Adrenal gland (tissue), 12 donors: ENCODE measurements around the gene MYLK4. TPM values are rescaled to one million over a fixed set of nuclear protein-coding genes. Genes with fewer than 3 reads are reported as not detected.

Source experiments
- DNase-seq, 7 donors: peaks; one replicate each; pipeline ENCODE4 v3.0.0-alpha.2; 2019 to 2020
- H3K27ac ChIP-seq, 5 donors: fragments of 200-600 bp; sonication (generic) in 4 of 5; 1 replicate in 3 of 5; 2 replicates in 2 of 5; pipeline versions ENCODE4 v1.5.1 to v1.8.0; 2016 to 2020; ENCODE audit warnings: mild to moderate bottlenecking in 1 of 5
- H3K27me3 ChIP-seq: fragments of 200-600 bp; 2 replicates; pipeline ENCODE4 v1.8.0; 2021
- H3K36me3 ChIP-seq, 2 donors: fragments of 200-600 bp; replicated peaks in 1 of 2; 1 replicate in 1 of 2; 2 replicates in 1 of 2; pipeline versions ENCODE4 v1.5.1 to v1.8.0; 2018 to 2022
- H3K4me1 ChIP-seq, 2 donors: fragments of 200-600 bp; replicated peaks in 1 of 2; 1 replicate in 1 of 2; 2 replicates in 1 of 2; pipeline versions ENCODE4 v1.5.1 to v1.8.0; 2018 to 2021
- H3K4me3 ChIP-seq, 4 donors: fragments of 200-600 bp; sonication (generic) in 3 of 4; one replicate each; pipeline ENCODE4 v1.5.1; 2016 to 2018
- H3K9me3 ChIP-seq, 3 donors: fragments of 200-600 bp; sonication (generic) in 1 of 3; replicated peaks in 1 of 3; 1 replicate in 2 of 3; 2 replicates in 1 of 3; pipeline versions ENCODE4 v1.5.1 to v1.8.0; 2016 to 2021
- POLR2A ChIP-seq, 2 donors: fragments of 450-650 bp; IDR thresholded peaks; one replicate each; pipeline ENCODE4 v1.6.1; 2017; ENCODE audit warnings: antibody characterized with exemption in 2 of 2, mild to moderate bottlenecking in 2 of 2, moderate library complexity in 1 of 2
- WGBS, 4 donors: extraction: QIAGEN DNeasy Blood & Tissue Kit in 2 of 4; methylation state at CpG; one replicate each; pipeline versions ENCODE4 v1.1.5 to v1.1.7; 2013 to 2017; 5-methylcytosine and 5-hydroxymethylcytosine counted together
- intact Hi-C, 2 donors: fragments of 100-400 bp; cut with DNase I; formaldehyde crosslinking; loops; one replicate each; pipeline versions ENCODE4 v1.14.1 to v1.15.0; 2022 to 2023
- polyA plus RNA-seq, 3 donors: library from polyadenylated mRNA; stranded (reverse); fragments of 200-250 nt in 2 of 3; fragments of 350-450 nt in 1 of 3; fragmentation: Illumina TruSeq in 1 of 3; extraction: RNeasy Lipid Tissue Mini Kit (QIAGEN cat#74804) in 1 of 3; gene quantifications; one replicate each; pipeline ENCODE4 v1.2.3, GENCODE V29; 2013 to 2014
- total RNA-seq, 9 donors: library from RNA; depleted of rRNA in 4 of 9; stranded (reverse); fragments of >200 nt in 4 of 9; fragments of 120-200 nt in 1 of 9; fragmentation: NEBNext Ultra II Directional in 1 of 9; extraction: Animal tissue kit (Norgen Biotek cat#: 25700) in 1 of 9; gene quantifications; one replicate each; pipeline versions ENCODE4 v1.1.0 to v1.2.4, GENCODE V29; 2013 to 2023
- TF ChIP-seq, protein P1 (sequence below), 6 experiments: fragments of 450-650 bp in 4 of 6; fragments of 200-600 bp in 2 of 6; sonication (generic) in 1 of 6; IDR thresholded peaks; 1 replicate in 5 of 6; 2 replicates in 1 of 6; pipeline versions ENCODE4 v1.5.1 to v1.8.0; 2016 to 2021; ENCODE audit warnings: antibody characterized with exemption in 6 of 6, mild to moderate bottlenecking in 2 of 6, moderate library complexity in 1 of 6
- donor health status: healthy with polysubstance abuse.
- donor health status: Bipolar disorder and iron deficiency.
- donor health status: DM: yes; HTN: yes; CAD: no.
- donor health status: DM: no; HTN: no; CAD: no.
- donor health status: DM: no; HTN: no; CAD: no.
- donor health status: DM: yes; HTN: yes; CAD: no.

The MYLK4 gene
- total and polyA plus RNA-seq, 12 donors: 0.35 to 0.90 (median 0.68) TPM

DNA sequence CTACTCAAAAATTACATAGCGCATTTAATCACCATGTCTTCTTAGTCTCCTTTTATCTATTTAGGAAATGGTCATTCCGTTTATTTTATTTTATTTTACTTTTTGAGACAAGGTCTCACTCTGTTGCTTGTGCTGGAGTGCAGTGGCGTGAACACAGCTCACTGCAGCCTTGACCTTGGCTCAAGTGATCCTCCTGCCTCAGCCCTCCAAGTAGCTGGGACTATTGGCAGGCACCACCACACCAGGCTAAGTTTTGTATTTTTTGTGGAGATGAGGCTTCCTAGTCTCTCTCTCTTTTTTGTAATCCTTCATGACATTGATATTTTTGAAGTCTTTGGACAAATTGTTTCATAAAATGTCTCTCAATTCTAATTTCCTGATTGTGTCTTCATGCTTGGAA lies 4.7 kb upstream of the MYLK4 start:
- no peak for TF ChIP-seq POLR2A (IDR thresholded peaks at IDR 0.05)
- TF ChIP-seq, protein P1, sequence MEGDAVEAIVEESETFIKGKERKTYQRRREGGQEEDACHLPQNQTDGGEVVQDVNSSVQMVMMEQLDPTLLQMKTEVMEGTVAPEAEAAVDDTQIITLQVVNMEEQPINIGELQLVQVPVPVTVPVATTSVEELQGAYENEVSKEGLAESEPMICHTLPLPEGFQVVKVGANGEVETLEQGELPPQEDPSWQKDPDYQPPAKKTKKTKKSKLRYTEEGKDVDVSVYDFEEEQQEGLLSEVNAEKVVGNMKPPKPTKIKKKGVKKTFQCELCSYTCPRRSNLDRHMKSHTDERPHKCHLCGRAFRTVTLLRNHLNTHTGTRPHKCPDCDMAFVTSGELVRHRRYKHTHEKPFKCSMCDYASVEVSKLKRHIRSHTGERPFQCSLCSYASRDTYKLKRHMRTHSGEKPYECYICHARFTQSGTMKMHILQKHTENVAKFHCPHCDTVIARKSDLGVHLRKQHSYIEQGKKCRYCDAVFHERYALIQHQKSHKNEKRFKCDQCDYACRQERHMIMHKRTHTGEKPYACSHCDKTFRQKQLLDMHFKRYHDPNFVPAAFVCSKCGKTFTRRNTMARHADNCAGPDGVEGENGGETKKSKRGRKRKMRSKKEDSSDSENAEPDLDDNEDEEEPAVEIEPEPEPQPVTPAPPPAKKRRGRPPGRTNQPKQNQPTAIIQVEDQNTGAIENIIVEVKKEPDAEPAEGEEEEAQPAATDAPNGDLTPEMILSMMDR (IDR thresholded peaks at IDR 0.05): no peak
- H3K4me1 ChIP-seq: peaks cover 0 to 8% of the 10 kb centered on the region in 2 donors
- intact Hi-C loops: no loop called here
- 57 to 64% (median 58%) methylated on average over 3 of the region's 3 CpGs for WGBS, 4 donors
- H3K4me3 ChIP-seq: no peak overlapping the region
- H3K9me3 ChIP-seq: no peaks in the 10 kb centered on the region
- peak in 2 of 7 donors; percentile 39 to 48 for DNase-seq
- H3K27ac ChIP-seq: no peak overlapping the region
- H3K27me3 ChIP-seq: no peaks in the 10 kb centered on the region
- H3K36me3 ChIP-seq: no peaks in the 10 kb centered on the region

DNA sequence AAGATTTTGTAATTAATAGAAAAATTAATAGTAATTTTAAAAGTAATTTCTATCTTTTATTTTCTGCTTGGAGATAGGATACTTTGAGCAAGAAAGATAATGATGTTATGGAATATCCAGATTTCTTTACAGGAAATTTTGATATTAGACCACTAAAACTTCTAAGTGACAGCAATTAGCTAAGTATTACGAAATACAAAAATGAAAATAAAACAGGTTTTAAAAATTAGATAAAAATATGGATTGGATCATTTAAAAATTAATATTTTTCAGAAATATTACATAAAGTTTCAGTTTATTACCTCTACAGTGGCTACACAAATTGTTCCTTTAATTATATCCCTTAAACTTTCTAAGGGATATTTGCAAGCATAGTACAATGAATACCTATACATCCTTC lies 4.2 kb upstream of the MYLK4 start:
- intact Hi-C loops: no loop called here
- H3K36me3 ChIP-seq: no peaks in the 10 kb centered on the region
- H3K4me3 ChIP-seq: no peak overlapping the region
- 84 to 94% (median 90%) methylated on average over 1 of the region's 1 CpG for WGBS, 4 donors
- no peak overlapping the region for H3K27ac ChIP-seq
- H3K27me3 ChIP-seq: no peaks in the 10 kb centered on the region
- TF ChIP-seq, protein P1 (IDR thresholded peaks at IDR 0.05): no peak
- no peak for TF ChIP-seq POLR2A (IDR thresholded peaks at IDR 0.05)
- H3K4me1 ChIP-seq: peaks cover 0 to 12% of the 10 kb centered on the region in 2 donors
- H3K9me3 ChIP-seq: no peaks in the 10 kb centered on the region
- DNase-seq: no peak

DNA sequence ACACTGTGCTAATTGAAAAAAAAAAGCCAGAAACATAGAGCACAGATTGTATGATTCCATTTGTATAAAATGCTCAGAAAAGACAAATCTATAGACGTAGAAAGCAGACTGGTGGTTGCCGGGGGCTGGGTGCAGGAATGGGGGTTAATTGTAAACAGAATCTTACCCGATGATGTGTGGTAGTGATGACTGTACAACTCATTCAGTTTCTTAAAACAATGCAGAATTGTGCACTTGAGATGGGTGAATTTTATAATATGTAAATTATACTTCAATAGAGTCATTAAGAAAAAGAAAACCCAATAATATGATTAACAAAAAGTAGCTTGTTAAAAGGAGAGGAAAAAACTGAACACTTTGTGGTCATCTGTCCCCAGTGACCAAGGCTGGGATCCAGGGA lies 3.7 kb upstream of the MYLK4 start:
- 60 to 98% (median 73%) methylated on average over 2 to 3 of the region's 3 CpGs for WGBS, 4 donors
- intact Hi-C loops: no loop called here
- peaks cover 0 to 14% of the 10 kb centered on the region in 2 donors for H3K4me1 ChIP-seq
- TF ChIP-seq, protein P1 (IDR thresholded peaks at IDR 0.05): no peak
- TF ChIP-seq POLR2A (IDR thresholded peaks at IDR 0.05): no peak
- DNase-seq: no peak
- H3K36me3 ChIP-seq: no peaks in the 10 kb centered on the region
- H3K27me3 ChIP-seq: no peaks in the 10 kb centered on the region
- no peaks in the 10 kb centered on the region for H3K9me3 ChIP-seq
- no peak overlapping the region for H3K4me3 ChIP-seq
- no peak overlapping the region for H3K27ac ChIP-seq

DNA sequence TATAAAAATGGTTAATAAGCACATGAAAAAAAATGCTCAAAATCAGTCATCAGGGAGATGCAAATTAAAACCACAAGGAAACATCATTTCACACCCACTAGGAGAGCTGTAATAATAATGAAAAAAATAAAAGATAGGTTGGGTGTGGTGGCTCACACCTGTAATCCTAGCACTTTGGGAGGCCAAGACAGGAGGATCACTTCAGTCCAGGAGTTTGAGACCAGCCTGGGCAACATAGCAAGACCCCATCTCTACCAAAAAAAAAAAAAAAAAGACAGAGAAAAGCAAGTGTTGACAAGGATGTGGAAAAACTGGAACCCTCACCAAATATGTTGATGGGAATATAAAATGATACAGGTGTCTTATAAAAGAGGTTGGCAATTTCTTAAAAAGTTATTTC lies 3.0 kb upstream of the MYLK4 start:
- Histone ChIP-seq H3K27ac (no peak overlapping the region), H3K4me1 (peaks cover 0 to 14% of the 10 kb centered on the region in 2 donors), H3K4me3 (no peak overlapping the region), H3K9me3 (no peaks in the 10 kb centered on the region), H3K27me3 (no peaks in the 10 kb centered on the region), H3K36me3 (no peaks in the 10 kb centered on the region)
- intact Hi-C loops: no loop called here
- TF ChIP-seq, protein P1 (IDR thresholded peaks at IDR 0.05): no peak
- TF ChIP-seq POLR2A (IDR thresholded peaks at IDR 0.05): no peak
- DNase-seq: no peak
